Omental fat pad (tissue), 4 donors: ENCODE measurements around the gene CR1. TPM values are rescaled to one million over a fixed set of nuclear protein-coding genes. Genes with fewer than 3 reads are reported as not detected.
"Not testable (repeated sequence)": the region's sequence is repeated elsewhere in the genome, so short reads cannot be mapped to it uniquely, and the experiment has no call there.

Experiments
- ATAC-seq: fragments of 150-250 bp; one replicate; pipeline ENCODE4 v1.9.1; 2016; ENCODE audit warnings: mild to moderate bottlenecking, moderate library complexity; ENCODE audit not compliant: low FRiP score
- DNase-seq: peaks from one replicate; pipeline ENCODE4 v3.0.0-alpha.2; 2019; ENCODE audit warnings: low spot score
- total RNA-seq, 4 donors: library from RNA; depleted of rRNA; stranded (reverse); fragments of >200 nt; gene quantifications; one replicate each; pipeline ENCODE4 v1.1.0, GENCODE V29; 2016
- TF ChIP-seq, protein P1 (sequence below), 3 donors: fragments of 450-650 bp; IDR thresholded peaks; one replicate each; pipeline ENCODE4 v1.5.1; 2016 to 2017; ENCODE audit warnings: antibody characterized with exemption in 3 of 3, mild to moderate bottlenecking in 3 of 3, moderate library complexity in 2 of 3

The CR1 gene
- total RNA-seq, 4 donors from 2014 or later: 9.1 to 29.2 (median 21.8) TPM

DNA sequence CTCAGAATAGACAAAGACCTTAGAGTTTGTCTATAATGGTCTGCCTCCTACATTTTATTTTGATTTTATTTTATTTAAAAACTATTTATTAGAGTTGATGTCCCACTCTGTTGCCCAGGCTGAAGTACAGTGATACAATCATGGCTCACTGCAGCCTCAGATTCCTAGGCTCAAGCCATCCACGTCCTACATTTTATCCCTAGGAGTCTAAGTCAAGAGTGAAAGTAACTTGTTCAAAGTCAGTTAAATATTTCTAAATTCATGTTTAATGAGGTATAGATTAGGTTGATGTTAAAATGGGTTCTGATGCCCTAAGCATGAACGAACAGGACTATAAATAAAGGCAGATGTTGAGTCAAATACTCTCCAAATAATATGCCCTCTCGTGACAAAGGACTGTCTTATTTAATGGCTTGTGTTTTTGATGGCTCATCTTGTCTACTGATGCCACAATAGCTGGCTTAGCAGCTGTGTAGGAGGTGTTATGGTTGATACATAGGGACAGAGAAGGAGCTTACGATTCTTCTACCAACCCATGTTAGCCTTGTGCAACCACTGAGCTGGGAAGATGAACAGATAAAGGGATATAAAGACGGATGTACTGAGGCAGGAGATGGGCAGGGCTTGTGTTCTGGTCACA is 83.0 kb downstream of the CR1 start:
- ATAC-seq (no peak), DNase-seq (no peak)
- TF ChIP-seq, protein P1, sequence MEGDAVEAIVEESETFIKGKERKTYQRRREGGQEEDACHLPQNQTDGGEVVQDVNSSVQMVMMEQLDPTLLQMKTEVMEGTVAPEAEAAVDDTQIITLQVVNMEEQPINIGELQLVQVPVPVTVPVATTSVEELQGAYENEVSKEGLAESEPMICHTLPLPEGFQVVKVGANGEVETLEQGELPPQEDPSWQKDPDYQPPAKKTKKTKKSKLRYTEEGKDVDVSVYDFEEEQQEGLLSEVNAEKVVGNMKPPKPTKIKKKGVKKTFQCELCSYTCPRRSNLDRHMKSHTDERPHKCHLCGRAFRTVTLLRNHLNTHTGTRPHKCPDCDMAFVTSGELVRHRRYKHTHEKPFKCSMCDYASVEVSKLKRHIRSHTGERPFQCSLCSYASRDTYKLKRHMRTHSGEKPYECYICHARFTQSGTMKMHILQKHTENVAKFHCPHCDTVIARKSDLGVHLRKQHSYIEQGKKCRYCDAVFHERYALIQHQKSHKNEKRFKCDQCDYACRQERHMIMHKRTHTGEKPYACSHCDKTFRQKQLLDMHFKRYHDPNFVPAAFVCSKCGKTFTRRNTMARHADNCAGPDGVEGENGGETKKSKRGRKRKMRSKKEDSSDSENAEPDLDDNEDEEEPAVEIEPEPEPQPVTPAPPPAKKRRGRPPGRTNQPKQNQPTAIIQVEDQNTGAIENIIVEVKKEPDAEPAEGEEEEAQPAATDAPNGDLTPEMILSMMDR (IDR thresholded peaks at IDR 0.05): no peak

DNA sequence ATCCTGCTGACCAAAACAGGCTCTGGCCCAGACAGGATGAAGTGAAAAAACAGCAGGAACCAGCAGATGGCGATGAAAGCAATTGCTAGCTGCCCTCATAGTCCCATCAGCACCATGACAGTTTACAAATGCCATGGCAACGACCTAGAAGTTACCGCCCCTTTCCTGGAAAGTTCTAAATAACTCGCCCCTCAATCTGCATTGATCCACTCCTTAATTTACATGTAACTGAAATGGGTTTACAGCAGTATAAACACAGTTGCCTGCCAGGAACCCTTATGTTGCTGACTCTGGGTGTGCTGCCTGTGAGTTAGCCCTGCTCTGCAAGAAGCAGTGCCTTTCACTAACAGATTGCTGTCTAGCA is 83.5 kb downstream of the CR1 start:
- DNase-seq: no peak
- no peak for ATAC-seq
- TF ChIP-seq, protein P1 (IDR thresholded peaks at IDR 0.05): no peak

DNA sequence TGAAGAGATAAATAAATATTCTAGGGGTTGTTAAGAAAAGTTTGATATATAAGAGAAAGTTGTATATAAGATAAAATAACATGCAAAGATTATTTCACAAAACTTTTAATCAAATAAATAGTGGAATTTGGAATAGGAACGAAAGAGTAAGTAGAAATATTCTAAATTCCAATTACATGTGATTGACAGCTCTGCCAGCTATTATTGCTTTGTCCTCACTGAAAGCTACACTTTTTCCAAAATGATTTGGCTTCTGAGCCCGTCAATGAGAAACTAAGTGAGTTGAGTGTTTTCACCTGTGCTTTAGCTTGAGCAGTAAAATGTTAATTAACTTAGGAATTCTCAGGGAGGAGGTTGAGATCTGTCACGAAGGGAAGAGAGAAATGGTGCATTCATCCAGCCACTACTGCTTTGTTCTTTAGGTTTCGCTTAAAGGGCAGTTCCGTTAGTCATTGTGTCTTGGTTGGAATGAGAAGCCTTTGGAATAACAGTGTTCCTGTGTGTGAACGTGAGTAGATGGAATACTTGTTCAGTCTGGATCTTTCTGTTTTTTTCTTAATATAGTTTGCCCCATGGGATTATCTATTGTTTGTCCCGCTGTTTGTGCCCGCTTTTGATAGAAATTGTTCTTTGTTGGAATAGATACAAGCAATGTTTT is 85.7 kb downstream of the CR1 start:
- no peak for DNase-seq
- TF ChIP-seq, protein P1 (IDR thresholded peaks at IDR 0.05): no peak
- ATAC-seq: no peak

DNA sequence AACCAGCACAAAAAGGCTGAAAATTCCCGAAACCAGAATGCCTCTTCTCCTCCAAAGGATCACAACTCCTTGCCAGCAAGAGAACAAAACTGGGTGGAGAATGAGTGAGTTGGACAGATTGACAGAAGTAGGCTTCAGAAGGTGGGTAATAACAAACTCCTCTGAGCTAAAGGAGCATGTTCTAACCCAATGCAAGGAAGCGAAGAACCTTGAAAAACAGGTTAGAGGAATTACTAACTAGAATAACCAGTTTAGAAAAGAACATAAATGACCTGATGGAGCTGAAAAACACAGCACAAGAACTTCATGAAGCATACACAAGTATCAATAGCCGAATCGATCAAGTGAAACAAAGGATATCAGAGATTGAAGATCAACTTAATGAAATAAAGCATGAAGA is 93.5 kb downstream of the CR1 start:
- ATAC-seq, DNase-seq: not testable (repeated sequence)

DNA sequence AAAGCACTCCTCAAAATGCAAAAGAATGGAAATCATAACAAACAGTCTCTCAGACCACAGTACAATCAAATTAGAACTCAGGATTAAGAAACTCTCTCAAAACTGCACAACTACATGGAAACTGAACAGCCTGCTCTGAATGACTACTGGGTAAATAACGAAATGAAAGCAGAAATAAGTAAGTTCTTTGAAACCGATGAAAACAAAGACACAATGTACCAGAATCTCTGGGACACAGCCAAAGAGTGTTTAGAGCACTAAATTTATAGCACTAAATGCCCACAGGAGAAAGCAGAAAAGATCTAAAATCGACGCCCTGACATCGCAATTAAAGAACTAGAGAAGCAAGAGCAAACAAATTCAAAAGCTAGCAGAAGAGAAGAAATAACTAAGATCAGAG is 95.2 kb downstream of the CR1 start:
- DNase-seq, ATAC-seq: not testable (repeated sequence)

DNA sequence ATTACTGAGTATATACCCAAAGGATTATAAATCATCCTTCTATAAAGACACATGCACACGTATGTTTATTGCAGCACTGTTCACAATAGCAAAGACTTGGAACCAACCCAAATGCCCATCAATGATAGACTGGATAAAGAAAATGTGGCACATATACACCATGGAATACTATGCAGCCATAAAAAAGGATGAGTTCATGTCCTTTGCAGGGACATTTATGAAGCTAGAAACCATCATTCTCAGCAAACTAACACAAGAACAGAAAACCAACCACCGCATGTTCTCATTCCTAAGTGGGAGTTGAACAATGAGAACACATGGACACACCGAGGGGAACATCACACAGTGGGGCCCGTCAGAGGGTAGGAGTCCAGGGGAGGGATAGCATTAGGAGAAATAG is 98.1 kb downstream of the CR1 start:
- not testable (repeated sequence) for ATAC-seq

DNA sequence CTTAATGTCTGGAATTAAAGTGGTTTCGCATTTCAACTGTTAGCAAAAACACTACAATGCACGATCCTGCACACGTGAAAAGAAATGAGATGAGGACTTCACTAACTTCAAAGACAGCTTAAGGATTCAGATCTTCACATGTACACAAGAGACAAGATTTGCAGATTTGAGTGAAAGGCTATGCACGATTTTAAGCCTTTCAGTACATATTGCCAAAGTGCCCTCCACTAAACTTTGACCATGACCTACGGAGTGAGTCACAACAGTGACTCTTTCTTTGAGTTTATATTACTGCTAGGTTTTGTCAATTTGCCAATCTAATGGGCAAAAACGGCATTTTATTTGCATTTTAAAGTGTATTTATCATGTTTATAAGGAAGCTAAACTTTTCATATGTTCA is 107.8 kb downstream of the CR1 start:
- ATAC-seq: no peak
- TF ChIP-seq, protein P1 (IDR thresholded peaks at IDR 0.05): no peak

More for the DNA sequence above, 98.1 kb downstream of the CR1 start:
- not testable (repeated sequence) for DNase-seq

DNA sequence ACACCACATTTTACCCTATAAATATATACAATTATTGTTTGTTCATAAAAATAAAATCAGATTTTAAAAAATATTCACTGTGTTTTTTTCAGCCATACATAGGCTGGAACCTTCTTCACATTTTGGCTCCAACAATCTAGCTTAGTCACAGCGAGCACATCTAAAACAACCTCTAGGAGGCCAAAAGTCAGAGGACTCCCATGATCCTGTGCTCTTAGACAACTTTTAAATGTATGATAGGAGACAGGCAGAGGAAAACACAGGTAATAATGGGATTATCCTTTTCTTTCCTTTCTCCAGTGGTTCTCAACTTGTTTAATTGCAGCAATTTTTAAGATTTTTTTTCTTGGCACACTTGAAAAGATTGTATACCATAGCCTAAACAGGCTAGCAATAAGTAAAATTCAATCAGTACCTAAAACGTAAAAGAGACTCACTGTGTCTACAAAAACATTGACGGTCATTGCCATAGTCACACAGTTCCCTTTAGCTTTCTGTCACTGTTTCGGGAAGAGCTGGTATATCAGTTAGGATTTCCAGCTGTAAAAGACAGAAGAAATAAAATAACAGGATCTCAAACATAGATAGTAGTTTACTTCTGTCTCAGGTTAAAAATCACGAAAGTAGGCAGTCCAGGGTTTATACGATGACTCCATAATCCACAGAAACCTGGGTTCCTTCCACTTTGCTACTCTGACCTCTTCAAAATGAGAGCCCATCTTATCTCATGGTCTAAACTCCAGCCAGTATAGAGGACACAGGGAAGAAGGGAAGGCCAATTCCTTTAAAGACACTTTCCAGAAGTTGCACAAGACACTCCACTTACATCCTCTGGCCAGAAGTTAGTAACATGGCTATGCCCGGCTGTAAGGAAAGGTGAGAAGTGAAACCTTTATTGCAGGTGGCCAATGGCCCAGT is 109.7 kb downstream of the CR1 start:
- ATAC-seq (no peak), DNase-seq (no peak)
- TF ChIP-seq, protein P1 (IDR thresholded peaks at IDR 0.05): no peak

More for the DNA sequence above, 107.8 kb downstream of the CR1 start:
- DNase-seq: no peak
